ENCODE results near the gene RELT. TPM values are rescaled to one million over a fixed set of nuclear protein-coding genes. Genes with fewer than 3 reads are reported as not detected.

Gene RELT
- total RNA-seq, 2 donors from 2014 or later: 2.0 to 7.0 TPM

GRCh38 chr11:73387594-73388264 lies 11.5 kb downstream of the RELT start:
- no peak for TF ChIP-seq CTCF (IDR thresholded peaks at IDR 0.05)
- Histone ChIP-seq H3K4me1 (peaks cover 4 to 56% of the 10 kb centered on the region in 2 donors), H3K27me3 (no peaks in the 10 kb centered on the region), H3K27ac (peak overlapping the region; percentile 16 to 48), H3K36me3 (no peaks in the 10 kb centered on the region), H3K9me3 (no peaks in the 10 kb centered on the region), H3K4me3 (no peak overlapping the region)
- DNase-seq (ENCODE audit: low spot score): no peak

GRCh38 chr11:73388265-73389133 lies 12.3 kb downstream of the RELT start:
- DNase-seq (ENCODE audit: low spot score): no peak
- no peaks in the 10 kb centered on the region for H3K36me3 ChIP-seq
- no peak overlapping the region for H3K4me3 ChIP-seq
- H3K9me3 ChIP-seq: no peaks in the 10 kb centered on the region
- no peaks in the 10 kb centered on the region for H3K27me3 ChIP-seq
- H3K4me1 ChIP-seq: peaks cover 4 to 55% of the 10 kb centered on the region in 2 donors
- TF ChIP-seq CTCF (IDR thresholded peaks at IDR 0.05): no peak
- peak overlapping the region; percentile 48 to 53 for H3K27ac ChIP-seq

- H3K27me3 ChIP-seq: no peaks in the 10 kb centered on the region
- H3K27ac ChIP-seq: peak overlapping the region; percentile 48 to 53
- H3K9me3 ChIP-seq: no peaks in the 10 kb centered on the region
- no peak for DNase-seq (ENCODE audit: low spot score)
- H3K4me1 ChIP-seq: peaks cover 4 to 49% of the 10 kb centered on the region in 2 donors
- H3K36me3 ChIP-seq: no peaks in the 10 kb centered on the region
- H3K4me3 ChIP-seq: no peak overlapping the region
- TF ChIP-seq CTCF (IDR thresholded peaks at IDR 0.05): no peak
These were observed 12.9 kb downstream of the RELT start for GRCh38 chr11:73389134-73389525.

GRCh38 chr11:73389916-73390315 lies 13.7 kb downstream of the RELT start:
- Histone ChIP-seq H3K4me1 (peaks cover 4 to 41% of the 10 kb centered on the region in 2 donors), H3K27me3 (no peaks in the 10 kb centered on the region), H3K4me3 (no peak overlapping the region), H3K36me3 (no peaks in the 10 kb centered on the region), H3K27ac (no peak overlapping the region), H3K9me3 (no peaks in the 10 kb centered on the region)
- no peak for TF ChIP-seq CTCF (IDR thresholded peaks at IDR 0.05)
- DNase-seq (ENCODE audit: low spot score): no peak

GRCh38 chr11:73390601-73391565 lies 14.7 kb downstream of the RELT start:
- peaks cover 4 to 35% of the 10 kb centered on the region in 2 donors for H3K4me1 ChIP-seq
- H3K4me3 ChIP-seq: no peak overlapping the region
- no peak for TF ChIP-seq CTCF (IDR thresholded peaks at IDR 0.05)
- DNase-seq (ENCODE audit: low spot score): no peak
- no peak overlapping the region for H3K27ac ChIP-seq
- no peaks in the 10 kb centered on the region for H3K36me3 ChIP-seq
- no peaks in the 10 kb centered on the region for H3K27me3 ChIP-seq
- no peaks in the 10 kb centered on the region for H3K9me3 ChIP-seq
